ENCODE measurements around the gene NDUFAF8. TPM values are rescaled to one million over a fixed set of nuclear protein-coding genes. Genes with fewer than 3 reads are reported as not detected.
A peak's percentile ranks its signal among the peaks of the same experiment; 100 is the strongest.

NDUFAF8 gene
- total RNA-seq, 2 experiments from 2014 or later = 97.2 to 102 TPM

DNA sequence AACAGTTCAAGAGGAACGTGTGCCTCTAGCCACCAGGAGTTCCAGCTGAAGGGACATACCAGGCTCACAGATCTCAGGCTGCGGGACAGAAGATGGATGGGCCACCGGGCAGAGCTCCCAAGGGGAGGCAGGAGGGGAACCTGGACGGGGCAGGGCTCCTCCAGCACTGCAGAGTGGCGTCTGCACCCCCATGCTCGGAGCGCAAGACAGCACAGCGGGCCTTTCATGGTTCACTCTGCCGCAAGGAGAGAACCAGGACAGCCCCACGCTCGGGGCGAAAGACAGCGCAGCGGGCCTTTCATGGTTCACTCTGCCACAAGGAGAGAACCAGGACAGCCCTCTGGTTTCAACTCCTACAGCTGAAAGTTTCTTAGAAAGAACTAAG, 35.3 kb downstream of the NDUFAF8 start:
- no peaks in the 10 kb centered on the region for H3K27me3 Mint-ChIP-seq
- H3K4me1 Mint-ChIP-seq = no peaks in the 10 kb centered on the region
- no peak overlapping the region for H3K27ac Mint-ChIP-seq
- DNase-seq = no peak
- H3K36me3 Mint-ChIP-seq = peaks cover 11% of the 10 kb centered on the region
- H3K9me3 Mint-ChIP-seq = no peaks in the 10 kb centered on the region
- no peak overlapping the region for H3K4me3 Mint-ChIP-seq

DNA sequence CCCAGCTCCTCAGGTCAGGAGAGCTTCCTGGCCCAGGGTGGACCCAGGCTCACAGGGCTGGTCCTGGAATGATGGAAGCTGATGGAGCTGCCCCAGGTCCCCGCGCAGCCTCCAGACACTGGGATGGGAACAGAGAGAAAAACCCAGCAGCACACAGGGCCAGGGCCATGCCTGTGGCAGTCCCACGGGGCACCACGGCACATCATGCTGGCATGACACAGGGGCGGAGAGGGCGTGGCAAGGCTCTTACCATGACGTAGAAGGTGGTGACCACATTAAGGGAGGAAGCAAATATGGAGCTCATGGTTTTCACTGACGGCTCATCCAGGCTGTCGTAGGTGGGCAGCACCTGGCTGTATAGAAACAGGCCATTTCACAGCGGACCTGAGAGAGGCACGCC, 37.7 kb downstream of the NDUFAF8 start:
- no peak overlapping the region for H3K27ac Mint-ChIP-seq
- peaks cover 13% of the 10 kb centered on the region for H3K36me3 Mint-ChIP-seq
- no peaks in the 10 kb centered on the region for H3K4me1 Mint-ChIP-seq
- H3K9me3 Mint-ChIP-seq = no peaks in the 10 kb centered on the region
- DNase-seq = no peak
- no peak overlapping the region for H3K4me3 Mint-ChIP-seq
- H3K27me3 Mint-ChIP-seq = no peaks in the 10 kb centered on the region

DNA sequence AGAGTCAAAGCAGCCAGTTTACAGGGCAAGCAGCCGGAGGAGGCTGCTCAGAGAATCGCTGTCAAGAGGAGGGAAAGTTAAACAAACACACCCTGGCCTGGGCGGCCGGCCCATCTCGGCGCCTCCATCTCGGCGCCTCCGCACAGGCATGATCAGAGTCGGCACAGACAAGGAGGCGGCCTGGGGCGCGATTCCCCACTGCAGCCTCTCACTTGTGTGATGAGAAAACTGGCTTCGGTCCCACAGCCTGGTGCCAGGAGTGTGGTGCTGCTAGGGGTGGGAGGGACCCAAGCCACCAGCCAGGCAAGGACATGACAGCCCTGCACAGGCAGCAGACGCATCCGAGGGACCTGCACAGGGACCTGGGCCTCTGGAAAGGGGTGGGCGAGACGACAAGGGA, 38.3 kb downstream of the NDUFAF8 start:
- Mint-ChIP-seq H3K27me3 (no peaks in the 10 kb centered on the region), H3K27ac (no peak overlapping the region), H3K9me3 (no peaks in the 10 kb centered on the region), H3K4me1 (no peaks in the 10 kb centered on the region), H3K36me3 (peaks cover 13% of the 10 kb centered on the region), H3K4me3 (no peak overlapping the region)
- DNase-seq = no peak

DNA sequence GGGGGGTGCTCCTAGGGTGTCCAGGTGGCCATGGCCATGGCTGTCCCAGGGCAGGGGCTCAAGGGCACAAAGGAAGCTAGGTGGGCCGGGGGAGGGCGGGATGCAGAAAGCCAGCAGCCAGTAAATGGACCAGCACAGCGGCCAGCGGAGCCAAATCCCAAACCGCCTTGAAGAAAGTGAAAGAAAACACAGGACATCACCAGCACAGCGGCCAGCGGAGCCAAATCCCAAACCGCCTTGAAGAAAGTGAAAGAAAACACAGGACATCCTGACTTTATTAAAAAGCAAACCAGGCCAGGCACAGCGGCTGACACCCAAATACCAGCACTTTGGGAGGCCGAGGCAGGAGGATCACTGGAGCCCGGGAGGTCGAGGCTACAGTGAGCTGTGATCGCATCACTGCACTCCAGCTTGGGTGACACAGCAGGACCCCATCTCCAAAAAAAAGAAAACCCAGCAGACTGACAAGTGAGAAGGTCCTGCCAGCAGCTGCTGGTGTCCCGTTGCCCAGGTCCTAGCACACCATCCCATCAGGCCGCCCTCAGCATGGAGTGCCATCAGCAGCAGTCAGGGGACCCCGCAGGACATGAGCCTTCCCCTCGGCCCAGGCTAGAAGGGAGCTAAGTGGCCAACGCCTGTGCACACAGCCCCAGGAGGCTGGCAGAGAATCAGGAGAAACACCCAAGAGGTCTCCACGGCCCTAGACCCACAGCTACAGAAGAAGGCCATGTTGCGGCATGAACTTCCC, 39.0 kb downstream of the NDUFAF8 start:
- Mint-ChIP-seq H3K9me3 (no peaks in the 10 kb centered on the region), H3K36me3 (peaks cover 8% of the 10 kb centered on the region), H3K27ac (no peak overlapping the region), H3K27me3 (no peaks in the 10 kb centered on the region), H3K4me1 (no peaks in the 10 kb centered on the region), H3K4me3 (no peak overlapping the region)
- no peak for DNase-seq

DNA sequence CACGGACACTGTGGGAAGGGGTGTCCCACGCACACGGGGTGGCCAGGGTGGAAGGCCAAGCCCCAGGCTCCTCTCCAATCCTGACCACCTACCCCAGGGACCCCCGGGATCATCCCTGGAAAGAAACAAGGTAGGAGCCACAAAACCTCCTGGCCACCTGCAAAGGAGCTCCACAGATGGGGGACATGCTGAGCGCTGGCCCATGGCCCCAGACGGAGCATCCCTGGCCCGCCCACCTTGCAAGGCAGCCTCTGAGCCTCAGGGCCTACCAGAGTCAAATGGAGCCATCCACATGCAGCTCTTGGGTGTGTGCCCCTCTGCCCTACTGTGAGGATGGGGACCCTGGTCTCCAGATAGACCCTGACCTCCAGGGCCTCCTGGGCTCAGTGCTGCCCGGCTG, 39.7 kb downstream of the NDUFAF8 start:
- Mint-ChIP-seq H3K27me3 (no peaks in the 10 kb centered on the region), H3K36me3 (peaks cover 8% of the 10 kb centered on the region), H3K4me3 (no peak overlapping the region), H3K27ac (no peak overlapping the region), H3K4me1 (no peaks in the 10 kb centered on the region), H3K9me3 (no peaks in the 10 kb centered on the region)
- DNase-seq = no peak

DNA sequence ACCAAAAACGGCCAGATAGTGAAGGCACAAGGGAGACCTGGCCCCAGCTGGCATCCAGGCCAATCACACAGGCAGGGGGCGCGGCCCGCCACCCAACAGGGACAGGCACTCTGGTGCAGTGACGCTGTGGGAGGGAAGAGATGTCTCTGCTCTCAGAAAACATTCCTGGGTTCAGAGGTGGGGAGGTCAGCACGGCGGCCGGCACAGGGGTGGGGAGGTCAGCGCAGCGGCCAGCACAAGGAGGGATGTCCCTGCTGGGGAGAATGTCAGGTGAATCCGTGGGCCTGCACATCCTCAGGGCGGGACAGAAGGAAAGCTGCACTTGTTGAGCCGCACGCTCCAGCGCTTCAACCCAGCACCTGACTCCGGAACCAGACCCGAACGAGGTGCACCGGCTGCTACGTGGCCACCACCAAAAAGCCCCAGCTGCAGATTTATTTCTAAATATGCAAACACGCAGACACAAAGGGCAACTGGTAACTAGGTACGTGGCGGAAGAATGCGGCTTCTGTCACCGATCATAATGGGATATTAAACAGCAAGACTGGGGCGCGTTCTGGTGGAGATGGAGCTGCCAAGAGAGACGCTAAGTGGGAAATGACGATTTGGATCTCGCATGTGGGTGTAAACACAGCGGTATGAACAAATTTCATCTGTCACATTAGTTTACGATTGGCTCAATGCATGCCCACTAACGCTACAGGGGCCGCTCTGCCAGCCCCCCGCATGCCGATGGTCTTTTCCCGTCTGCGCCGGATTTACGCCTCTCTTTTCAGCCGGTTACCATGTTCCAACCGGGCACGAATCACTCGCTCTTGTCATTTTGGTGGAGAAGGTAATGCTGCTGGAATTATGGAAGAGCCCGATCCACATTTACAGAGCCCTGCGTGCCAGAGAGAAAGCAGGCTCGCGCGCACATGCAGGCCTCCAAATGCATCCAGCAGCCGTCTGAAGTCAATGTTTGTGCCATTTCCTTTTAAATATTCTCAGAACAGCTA, 40.5 kb downstream of the NDUFAF8 start:
- no peak overlapping the region for H3K27ac Mint-ChIP-seq
- H3K4me3 Mint-ChIP-seq = no peak overlapping the region
- peaks cover 8% of the 10 kb centered on the region for H3K36me3 Mint-ChIP-seq
- H3K9me3 Mint-ChIP-seq = no peaks in the 10 kb centered on the region
- DNase-seq = no peak
- H3K27me3 Mint-ChIP-seq = no peaks in the 10 kb centered on the region
- peaks cover 4% of the 10 kb centered on the region for H3K4me1 Mint-ChIP-seq

DNA sequence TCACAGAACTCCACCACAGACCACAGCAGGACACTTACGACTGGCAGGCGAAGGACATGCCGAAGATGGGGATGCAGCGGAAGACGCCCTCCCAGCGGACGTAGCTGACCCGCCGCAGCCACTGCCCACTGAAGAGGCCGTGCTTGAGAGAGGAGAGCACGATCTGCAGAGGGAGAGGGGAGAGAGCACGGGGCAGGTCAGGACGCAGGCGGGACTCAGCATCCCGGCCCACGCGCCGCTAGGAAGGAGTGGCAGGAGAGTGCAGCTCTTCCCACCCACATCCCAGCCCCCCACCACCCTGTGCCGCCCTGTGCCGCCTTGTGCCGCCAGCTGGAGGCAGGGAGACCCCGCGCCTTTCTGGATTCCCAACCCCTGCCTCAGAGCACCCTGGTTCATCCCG, 41.5 kb downstream of the NDUFAF8 start:
- no peaks in the 10 kb centered on the region for H3K27me3 Mint-ChIP-seq
- DNase-seq = no peak
- H3K27ac Mint-ChIP-seq = no peak overlapping the region
- peaks cover 10% of the 10 kb centered on the region for H3K4me1 Mint-ChIP-seq
- peaks cover 8% of the 10 kb centered on the region for H3K36me3 Mint-ChIP-seq
- no peak overlapping the region for H3K4me3 Mint-ChIP-seq
- H3K9me3 Mint-ChIP-seq = no peaks in the 10 kb centered on the region

DNA sequence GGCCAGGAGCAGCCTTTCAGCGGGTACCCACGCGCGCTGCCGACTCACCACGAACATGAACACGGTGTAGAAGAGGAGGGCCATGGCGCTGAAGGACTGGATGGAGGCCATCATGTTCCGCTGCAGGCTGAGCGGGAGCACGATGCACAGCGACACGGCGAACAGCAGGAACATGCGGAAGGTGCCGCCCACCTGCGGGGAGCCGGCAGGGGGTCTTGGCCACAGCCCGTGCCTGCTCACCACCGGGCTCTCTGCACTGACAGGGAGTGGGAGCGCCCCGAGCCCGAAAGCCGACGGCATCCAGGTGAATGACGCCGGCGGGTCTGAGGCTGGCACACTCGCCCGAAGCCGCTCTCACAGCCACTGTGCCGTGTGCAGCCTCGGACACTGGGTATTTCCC, 43.0 kb downstream of the NDUFAF8 start:
- no peak overlapping the region for H3K4me3 Mint-ChIP-seq
- peaks cover 19% of the 10 kb centered on the region for H3K4me1 Mint-ChIP-seq
- H3K9me3 Mint-ChIP-seq = no peaks in the 10 kb centered on the region
- DNase-seq = no peak
- peaks cover 4% of the 10 kb centered on the region for H3K36me3 Mint-ChIP-seq
- H3K27me3 Mint-ChIP-seq = no peaks in the 10 kb centered on the region
- H3K27ac Mint-ChIP-seq = no peak overlapping the region

DNA sequence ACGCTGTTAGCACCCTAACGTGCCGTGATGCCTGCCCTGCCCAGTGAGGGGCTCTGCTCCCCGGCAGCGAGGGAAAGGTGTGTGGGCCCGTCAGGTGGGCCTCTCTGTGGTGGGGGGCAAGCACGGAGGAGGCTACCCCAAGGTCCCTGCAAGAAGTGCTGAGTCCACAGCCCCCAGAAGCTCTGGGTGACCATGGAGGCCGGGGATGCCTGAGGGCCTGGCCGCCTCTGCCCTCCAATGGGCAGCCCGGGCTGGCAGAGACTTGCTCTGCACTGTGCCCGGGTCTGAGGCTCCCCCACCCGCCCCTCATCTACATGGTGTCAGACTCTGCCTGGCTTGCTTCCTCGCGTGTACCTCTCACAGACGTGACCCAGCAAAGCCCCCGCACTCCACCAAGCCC, 43.8 kb downstream of the NDUFAF8 start:
- DNase-seq = no peak
- peaks cover 4% of the 10 kb centered on the region for H3K36me3 Mint-ChIP-seq
- no peaks in the 10 kb centered on the region for H3K9me3 Mint-ChIP-seq
- H3K27me3 Mint-ChIP-seq = no peaks in the 10 kb centered on the region
- H3K4me1 Mint-ChIP-seq = peaks cover 19% of the 10 kb centered on the region
- no peak overlapping the region for H3K4me3 Mint-ChIP-seq
- H3K27ac Mint-ChIP-seq = no peak overlapping the region

DNA sequence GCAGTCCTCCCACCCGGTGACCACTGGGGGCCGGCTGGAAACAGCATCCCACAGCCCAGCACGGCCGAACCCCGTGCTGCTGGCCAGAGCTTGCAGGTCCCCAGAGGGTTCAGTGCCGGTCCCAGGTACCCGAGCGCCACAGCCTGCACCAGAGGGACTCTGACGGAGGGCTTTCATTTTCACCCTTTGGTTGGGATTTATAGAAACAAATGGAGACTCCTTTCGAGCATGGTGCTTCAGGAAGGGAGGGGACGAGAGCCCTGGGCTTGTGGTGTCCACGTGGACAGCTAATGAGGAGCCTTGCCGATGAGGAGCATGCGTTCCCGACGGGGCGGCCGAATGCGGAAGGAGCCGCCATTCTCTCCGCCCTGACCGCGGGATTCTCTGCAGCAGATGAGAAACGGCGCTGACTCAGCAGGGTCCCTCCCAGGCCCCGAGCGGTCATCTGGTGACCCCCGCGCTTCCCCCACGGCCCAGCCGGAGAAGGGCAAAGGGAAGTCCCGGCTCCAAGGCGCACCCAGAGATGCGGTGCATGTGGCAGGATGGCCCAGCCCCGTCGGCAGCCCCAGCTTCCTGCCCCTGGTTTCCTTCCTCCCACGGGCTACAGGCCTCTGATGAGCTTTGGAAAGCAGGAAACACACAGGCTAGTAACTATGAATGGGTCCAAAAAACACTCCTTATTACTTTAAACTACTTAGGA, 46.2 kb downstream of the NDUFAF8 start:
- peaks cover 2% of the 10 kb centered on the region for H3K36me3 Mint-ChIP-seq
- H3K4me1 Mint-ChIP-seq = peaks cover 19% of the 10 kb centered on the region
- peak overlapping the region; percentile 94 for H3K27ac Mint-ChIP-seq
- DNase-seq = peak; percentile 66
- no peaks in the 10 kb centered on the region for H3K9me3 Mint-ChIP-seq
- no peaks in the 10 kb centered on the region for H3K27me3 Mint-ChIP-seq
- peak overlapping the region; percentile 84 for H3K4me3 Mint-ChIP-seq

DNA sequence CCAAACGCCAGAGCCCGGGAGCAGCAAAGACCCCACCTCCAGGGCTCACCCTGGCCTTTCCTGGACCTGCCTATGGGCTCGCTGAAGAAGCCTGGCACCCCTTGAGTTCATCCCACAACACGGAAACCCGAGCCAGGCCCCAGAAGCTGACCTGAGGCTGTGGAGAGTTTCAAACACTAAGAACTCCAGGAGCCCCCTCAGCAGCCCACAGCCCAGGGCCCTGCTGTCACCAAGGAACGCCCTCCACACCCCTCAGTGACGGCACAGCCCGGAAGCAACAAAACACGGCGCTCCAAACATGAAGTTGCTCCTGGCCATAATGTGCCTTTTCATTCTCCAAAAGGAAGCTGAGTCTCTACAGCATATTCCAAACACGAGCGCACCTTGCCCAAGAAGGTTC, 46.8 kb downstream of the NDUFAF8 start:
- H3K9me3 Mint-ChIP-seq = no peaks in the 10 kb centered on the region
- peak overlapping the region; percentile 94 for H3K27ac Mint-ChIP-seq
- peaks cover 20% of the 10 kb centered on the region for H3K4me1 Mint-ChIP-seq
- no peaks in the 10 kb centered on the region for H3K27me3 Mint-ChIP-seq
- peaks cover under 1% of the 10 kb centered on the region for H3K36me3 Mint-ChIP-seq
- H3K4me3 Mint-ChIP-seq = peak overlapping the region; percentile 84
- no peak for DNase-seq

DNA sequence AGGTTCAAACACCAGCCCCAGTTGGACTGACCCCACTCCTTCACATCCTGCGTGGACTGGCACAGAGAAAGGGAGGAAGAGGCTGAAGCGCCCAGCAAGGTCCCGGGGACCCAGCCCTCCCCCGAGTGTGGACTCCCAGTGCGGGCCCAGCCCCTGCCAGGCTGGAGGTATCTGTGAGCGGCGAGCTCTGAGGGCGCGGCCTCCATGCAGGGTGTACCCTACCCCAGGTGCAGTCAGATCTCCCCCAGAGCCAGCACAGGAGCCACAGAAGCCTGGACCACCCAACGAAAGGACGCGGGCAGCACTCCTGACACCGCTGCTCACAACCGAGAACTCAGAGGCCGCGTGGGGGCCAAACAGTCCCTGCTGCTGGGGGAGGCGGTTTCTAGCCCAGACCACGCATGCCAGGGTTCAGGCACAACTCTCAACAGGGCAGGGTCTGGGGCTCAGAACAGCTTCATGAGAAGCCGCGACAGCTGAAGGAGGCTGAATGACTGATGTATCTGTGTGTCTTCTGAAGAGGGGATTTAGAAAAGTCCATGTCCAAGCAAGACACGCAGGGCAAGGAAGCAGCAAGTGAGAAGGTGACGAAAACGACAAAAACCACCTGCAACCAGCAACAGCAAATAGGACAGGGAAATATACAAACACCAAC, 47.5 kb downstream of the NDUFAF8 start:
- DNase-seq = no peak
- peaks cover 3% of the 10 kb centered on the region for H3K36me3 Mint-ChIP-seq
- peak overlapping the region; percentile 94 for H3K27ac Mint-ChIP-seq
- peaks cover 25% of the 10 kb centered on the region for H3K4me1 Mint-ChIP-seq
- no peaks in the 10 kb centered on the region for H3K27me3 Mint-ChIP-seq
- H3K4me3 Mint-ChIP-seq = peak overlapping the region; percentile 84
- no peaks in the 10 kb centered on the region for H3K9me3 Mint-ChIP-seq

DNA sequence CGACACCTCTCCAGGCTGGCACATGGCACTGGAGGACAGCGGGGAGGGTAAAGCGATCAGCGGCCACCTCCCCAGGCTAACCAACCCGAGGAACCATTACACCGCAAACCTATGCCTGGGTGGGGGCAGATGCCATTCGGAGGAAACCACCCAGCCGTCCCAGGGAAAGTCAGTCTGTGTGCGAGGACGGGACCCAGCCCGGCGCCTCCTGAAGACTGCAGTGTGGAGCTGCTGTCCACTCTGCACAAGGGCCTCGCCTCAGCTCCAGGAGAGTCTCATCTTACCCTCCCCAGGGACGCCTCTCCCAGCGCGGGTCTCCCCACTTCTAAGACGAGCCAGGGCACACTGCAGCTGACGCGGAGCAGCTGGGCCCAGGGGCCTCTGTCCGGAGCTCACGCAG, 48.0 kb downstream of the NDUFAF8 start:
- H3K9me3 Mint-ChIP-seq = no peaks in the 10 kb centered on the region
- DNase-seq = no peak
- peaks cover 27% of the 10 kb centered on the region for H3K4me1 Mint-ChIP-seq
- H3K27me3 Mint-ChIP-seq = no peaks in the 10 kb centered on the region
- peaks cover 3% of the 10 kb centered on the region for H3K36me3 Mint-ChIP-seq
- H3K4me3 Mint-ChIP-seq = no peak overlapping the region
- H3K27ac Mint-ChIP-seq = peak overlapping the region; percentile 78

DNA sequence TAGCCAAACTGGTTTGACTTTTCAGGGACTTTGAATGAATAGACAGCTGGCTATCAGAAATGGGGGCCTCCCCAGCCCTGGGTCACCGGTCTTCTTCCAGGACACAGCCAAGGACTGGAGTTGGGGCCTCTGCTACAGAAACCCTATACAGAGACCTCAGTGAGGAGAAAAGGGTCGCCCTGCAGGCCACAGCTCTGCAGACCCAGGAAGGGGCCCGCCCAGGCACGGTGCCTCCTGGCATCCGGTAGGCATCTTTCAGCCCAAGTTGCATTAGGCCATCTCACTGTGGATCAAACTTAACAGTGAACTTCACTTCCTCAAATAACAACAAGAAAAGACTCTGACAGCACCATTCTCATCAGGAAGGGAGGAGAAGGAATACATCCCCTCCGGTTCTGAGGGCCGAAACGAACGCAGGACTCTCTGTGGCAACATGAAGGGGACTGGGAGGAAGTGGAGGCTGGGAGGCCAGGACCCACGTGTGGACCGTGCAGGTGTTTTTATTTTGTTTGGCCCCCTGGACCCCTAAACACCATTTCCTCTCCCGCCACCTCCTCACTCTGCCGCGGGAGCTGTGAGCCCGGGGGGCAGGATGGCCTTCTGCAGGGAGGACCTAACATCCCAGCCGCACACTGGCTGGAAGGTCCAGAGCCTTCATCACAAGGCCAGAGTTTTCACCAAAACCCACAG, 48.8 kb downstream of the NDUFAF8 start:
- no peaks in the 10 kb centered on the region for H3K27me3 Mint-ChIP-seq
- H3K4me1 Mint-ChIP-seq = peaks cover 31% of the 10 kb centered on the region
- H3K4me3 Mint-ChIP-seq = no peak overlapping the region
- no peaks in the 10 kb centered on the region for H3K9me3 Mint-ChIP-seq
- no peak for DNase-seq
- H3K27ac Mint-ChIP-seq = no peak overlapping the region
- peaks cover 3% of the 10 kb centered on the region for H3K36me3 Mint-ChIP-seq

All from activated naive CD8-positive, alpha-beta T cell treated with anti-CD3 and anti-CD28 coated beads for 36 hours (primary cell).